ENCODE measurements around the gene SSTR1. TPM values are rescaled to one million over a fixed set of nuclear protein-coding genes. Genes with fewer than 3 reads are reported as not detected.
A peak's percentile ranks its signal among the peaks of the same experiment; 100 is the strongest.

Gene SSTR1
- total RNA-seq, 6 donors from 2014 or later, result under 0.01 to 14.4 (median 3.1) TPM

DNA sequence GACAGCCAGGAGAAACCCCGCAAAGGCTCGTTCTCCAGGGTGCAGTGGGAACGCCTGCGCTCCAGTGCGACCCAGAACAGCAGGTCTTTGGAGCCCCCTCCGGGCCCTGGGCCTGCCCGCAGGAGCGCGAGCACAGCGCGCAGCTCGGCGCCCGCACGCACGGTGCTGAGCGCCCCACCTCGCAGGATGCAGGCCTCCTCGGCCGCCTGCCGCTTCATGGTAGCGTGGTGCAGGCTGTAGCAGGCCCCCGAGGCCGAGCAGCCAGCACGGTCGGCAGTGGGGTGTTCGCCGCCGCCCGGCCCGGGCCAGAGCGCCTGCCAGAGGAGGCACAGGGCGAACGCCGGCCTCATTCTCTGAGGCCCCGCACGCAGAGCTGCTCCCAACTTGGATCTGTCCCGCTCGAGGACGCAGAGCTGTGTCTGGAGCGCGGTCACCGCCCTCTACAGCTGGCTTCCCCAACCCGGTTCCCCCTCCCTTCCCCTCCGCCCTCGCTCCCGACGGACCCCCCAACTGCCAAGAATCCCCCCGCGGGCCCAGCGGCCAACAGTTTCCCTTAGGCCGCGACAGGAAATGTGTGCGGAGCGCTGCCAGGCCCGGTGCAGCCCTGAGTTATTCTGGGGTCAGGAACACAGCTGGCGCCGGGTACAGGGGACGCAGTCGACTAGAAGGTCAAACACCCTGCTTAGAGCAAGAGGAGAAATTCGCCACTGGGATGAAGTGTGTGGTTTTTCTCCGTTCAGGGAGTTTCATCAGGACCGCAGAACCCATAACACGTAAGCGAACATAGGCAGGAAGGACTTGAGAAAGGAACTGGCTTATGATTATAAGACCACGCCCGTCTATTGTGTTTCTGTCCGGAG lies 48.2 kb downstream of the SSTR1 start, which contains the start of gene CLEC14A:
Gene CLEC14A (minus strand): TSS at position 421 of the 860 bp plus-strand sequence. CDS start 71 bp downstream, at position 350.
- peak in 2 of 4 donors; percentile 37 to 61 for TF ChIP-seq EP300 (IDR thresholded peaks at IDR 0.05)
- TF ChIP-seq POLR2AphosphoS5 (IDR thresholded peaks at IDR 0.05), result peak; percentile 39 to 52
- TF ChIP-seq, protein P1, sequence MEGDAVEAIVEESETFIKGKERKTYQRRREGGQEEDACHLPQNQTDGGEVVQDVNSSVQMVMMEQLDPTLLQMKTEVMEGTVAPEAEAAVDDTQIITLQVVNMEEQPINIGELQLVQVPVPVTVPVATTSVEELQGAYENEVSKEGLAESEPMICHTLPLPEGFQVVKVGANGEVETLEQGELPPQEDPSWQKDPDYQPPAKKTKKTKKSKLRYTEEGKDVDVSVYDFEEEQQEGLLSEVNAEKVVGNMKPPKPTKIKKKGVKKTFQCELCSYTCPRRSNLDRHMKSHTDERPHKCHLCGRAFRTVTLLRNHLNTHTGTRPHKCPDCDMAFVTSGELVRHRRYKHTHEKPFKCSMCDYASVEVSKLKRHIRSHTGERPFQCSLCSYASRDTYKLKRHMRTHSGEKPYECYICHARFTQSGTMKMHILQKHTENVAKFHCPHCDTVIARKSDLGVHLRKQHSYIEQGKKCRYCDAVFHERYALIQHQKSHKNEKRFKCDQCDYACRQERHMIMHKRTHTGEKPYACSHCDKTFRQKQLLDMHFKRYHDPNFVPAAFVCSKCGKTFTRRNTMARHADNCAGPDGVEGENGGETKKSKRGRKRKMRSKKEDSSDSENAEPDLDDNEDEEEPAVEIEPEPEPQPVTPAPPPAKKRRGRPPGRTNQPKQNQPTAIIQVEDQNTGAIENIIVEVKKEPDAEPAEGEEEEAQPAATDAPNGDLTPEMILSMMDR (IDR thresholded peaks at IDR 0.05), result peak in 1 of 6 experiments; percentile 2
- peak in 1 of 4 donors; percentile 45 for TF ChIP-seq POLR2A (IDR thresholded peaks at IDR 0.05)
- 14 to 42% methylated on average over 11 to 40 of the region's 68 CpGs for WGBS, 2 donors
- Histone ChIP-seq H3K27me3 (peaks cover 0 to 10% (median 4%) of the 10 kb centered on the region in 4 donors), H3K4me3 (peak within 1 kb of the TSS; percentile 36 to 61 (median 46)), H3K9me3 (no peaks in the 10 kb centered on the region), H3K27ac (peak within 1 kb of the TSS; percentile 90 to 97 (median 92)), H3K36me3 (no peaks in the 10 kb centered on the region), H3K4me1 (peaks cover 0 to 11% (median 4%) of the 10 kb centered on the region in 4 donors)
- peak in 1 of 2 donors; percentile 85 for DNase-seq
- peak; percentile 68 to 80 for ATAC-seq (ENCODE audit: low FRiP score in 2 of 2)

DNA sequence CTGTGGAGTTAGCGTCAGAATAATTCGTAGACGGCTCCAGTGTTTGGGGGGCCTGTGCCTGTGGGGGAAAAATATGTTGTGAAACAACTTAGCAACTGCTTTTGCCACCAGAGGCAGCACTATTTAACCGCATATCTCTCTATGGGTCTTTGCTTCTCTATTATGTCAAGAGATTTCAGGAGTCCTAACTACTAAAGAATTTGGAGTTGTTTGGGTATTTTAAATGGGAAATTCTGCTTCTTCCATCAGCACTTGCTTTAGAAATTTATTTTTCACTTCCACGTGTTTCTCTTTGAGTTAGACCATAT lies 48.8 kb downstream of the SSTR1 start:
- TF ChIP-seq POLR2A (IDR thresholded peaks at IDR 0.05) (no peak), POLR2AphosphoS5 (IDR thresholded peaks at IDR 0.05) (no peak)
- TF ChIP-seq, protein P1 (IDR thresholded peaks at IDR 0.05), result peak in 3 of 6 experiments; percentile 12 to 35 (median 29)
- 24 to 44% methylated on average over 5 of the region's 5 CpGs for WGBS, 2 donors
- H3K9me3 ChIP-seq, result no peaks in the 10 kb centered on the region
- H3K4me3 ChIP-seq, result peak overlapping the region in 1 of 4 donors; percentile 61
- no peak for ATAC-seq (ENCODE audit: low FRiP score in 2 of 2)
- no peaks in the 10 kb centered on the region for H3K36me3 ChIP-seq
- H3K4me1 ChIP-seq, result peaks cover 0 to 11% (median 4%) of the 10 kb centered on the region in 4 donors
- no peak for DNase-seq
- H3K27ac ChIP-seq, result peak overlapping the region; percentile 32 to 97 (median 91)
- peaks cover 0 to 10% (median 4%) of the 10 kb centered on the region in 4 donors for H3K27me3 ChIP-seq

DNA sequence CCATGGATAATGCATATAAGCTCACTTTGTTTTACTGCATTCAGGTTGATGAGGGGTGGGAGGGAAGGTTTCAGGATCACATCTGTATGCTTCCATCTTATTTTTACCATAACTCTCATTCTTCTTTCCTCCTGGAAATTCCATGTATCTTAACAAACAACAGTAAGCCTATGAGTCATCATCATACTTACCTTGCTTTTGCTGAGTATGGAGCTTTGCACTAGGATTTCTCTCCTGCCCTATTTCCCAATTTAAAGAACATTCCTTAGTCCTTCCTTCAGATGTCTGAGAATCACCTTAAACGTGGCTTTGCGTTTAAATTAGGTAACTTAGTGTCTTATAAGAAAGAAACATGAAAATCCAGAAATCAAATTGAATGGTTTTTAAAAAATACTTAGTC lies 49.8 kb downstream of the SSTR1 start:
- DNase-seq (no peak), ATAC-seq (ENCODE audit: low FRiP score in 2 of 2) (no peak)
- peak overlapping the region; percentile 19 to 97 (median 91) for H3K27ac ChIP-seq
- H3K4me3 ChIP-seq, result no peak overlapping the region
- H3K27me3 ChIP-seq, result peaks cover 0 to 10% (median 4%) of the 10 kb centered on the region in 4 donors
- TF ChIP-seq POLR2AphosphoS5 (IDR thresholded peaks at IDR 0.05) (no peak), POLR2A (IDR thresholded peaks at IDR 0.05) (no peak)
- H3K9me3 ChIP-seq, result no peaks in the 10 kb centered on the region
- H3K4me1 ChIP-seq, result peaks cover 0 to 11% (median 4%) of the 10 kb centered on the region in 4 donors
- WGBS, 2 donors, result 74 to 80% methylated on average over 2 of the region's 2 CpGs
- H3K36me3 ChIP-seq, result no peaks in the 10 kb centered on the region

DNA sequence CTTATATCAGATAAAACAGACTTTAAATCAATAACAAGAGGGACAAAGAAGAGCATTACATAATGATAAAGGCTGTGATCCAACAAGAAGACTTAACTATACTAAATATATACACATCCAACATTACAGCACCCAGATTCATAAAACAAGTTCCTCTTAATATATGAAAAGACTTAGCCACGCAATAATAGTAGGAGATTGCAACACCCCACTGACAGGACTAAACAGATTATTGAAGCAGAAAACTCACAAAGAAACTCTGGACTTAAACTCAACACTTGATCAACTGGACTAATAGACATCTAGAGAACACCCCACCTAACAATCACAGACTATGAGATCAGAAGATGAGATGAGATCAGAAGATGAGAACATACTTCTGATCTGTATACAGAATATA lies 53.9 kb downstream of the SSTR1 start:
- 79 to 86% methylated on average over 1 of the region's 1 CpG for WGBS, 2 donors
- no peak overlapping the region for H3K4me3 ChIP-seq
- H3K27ac ChIP-seq, result no peak overlapping the region
- no peak for ATAC-seq (ENCODE audit: low FRiP score in 2 of 2)
- H3K9me3 ChIP-seq, result peaks cover 0 to 2% (median 0%) of the 10 kb centered on the region in 4 donors
- no peaks in the 10 kb centered on the region for H3K36me3 ChIP-seq
- DNase-seq, result no peak
- no peaks in the 10 kb centered on the region for H3K4me1 ChIP-seq
- H3K27me3 ChIP-seq, result no peaks in the 10 kb centered on the region
- TF ChIP-seq POLR2A (IDR thresholded peaks at IDR 0.05), result no peak
- TF ChIP-seq POLR2AphosphoS5 (IDR thresholded peaks at IDR 0.05), result no peak
- no peak for TF ChIP-seq EP300 (IDR thresholded peaks at IDR 0.05)
- TF ChIP-seq, protein P1 (IDR thresholded peaks at IDR 0.05), result no peak

Other genes starting within 250 kb of the SSTR1 start
- 100 to 1,000 TPM in 1 of 6 donors, 10 to 100 TPM in 5; 27.2 to 121 (median 53.3) TPM for gene CLEC14A, start 48.2 kb downstream of the SSTR1 start, total RNA-seq

All from upper lobe of left lung (tissue), 6 donors.